Left forelimb (tissue), 1 donor: Measurements from ENCODE around the gene LRR1.
"Not testable (repeated sequence)": the region's sequence is repeated elsewhere in the genome, so short reads cannot be mapped to it uniquely, and the experiment has no call there.

Experiments used
- DNase-seq: peaks from one replicate; pipeline ENCODE4 v3.0.0-alpha.2; 2018; ENCODE audit warnings: low spot score

LRR1 gene

GRCh38 chr14:49623941-49624839, 25.4 kb downstream of the LRR1 start:
- no peak for DNase-seq

- peak; percentile 97 for DNase-seq
These were observed 35.2 kb downstream of the LRR1 start for GRCh38 chr14:49633640-49634546.

DNA sequence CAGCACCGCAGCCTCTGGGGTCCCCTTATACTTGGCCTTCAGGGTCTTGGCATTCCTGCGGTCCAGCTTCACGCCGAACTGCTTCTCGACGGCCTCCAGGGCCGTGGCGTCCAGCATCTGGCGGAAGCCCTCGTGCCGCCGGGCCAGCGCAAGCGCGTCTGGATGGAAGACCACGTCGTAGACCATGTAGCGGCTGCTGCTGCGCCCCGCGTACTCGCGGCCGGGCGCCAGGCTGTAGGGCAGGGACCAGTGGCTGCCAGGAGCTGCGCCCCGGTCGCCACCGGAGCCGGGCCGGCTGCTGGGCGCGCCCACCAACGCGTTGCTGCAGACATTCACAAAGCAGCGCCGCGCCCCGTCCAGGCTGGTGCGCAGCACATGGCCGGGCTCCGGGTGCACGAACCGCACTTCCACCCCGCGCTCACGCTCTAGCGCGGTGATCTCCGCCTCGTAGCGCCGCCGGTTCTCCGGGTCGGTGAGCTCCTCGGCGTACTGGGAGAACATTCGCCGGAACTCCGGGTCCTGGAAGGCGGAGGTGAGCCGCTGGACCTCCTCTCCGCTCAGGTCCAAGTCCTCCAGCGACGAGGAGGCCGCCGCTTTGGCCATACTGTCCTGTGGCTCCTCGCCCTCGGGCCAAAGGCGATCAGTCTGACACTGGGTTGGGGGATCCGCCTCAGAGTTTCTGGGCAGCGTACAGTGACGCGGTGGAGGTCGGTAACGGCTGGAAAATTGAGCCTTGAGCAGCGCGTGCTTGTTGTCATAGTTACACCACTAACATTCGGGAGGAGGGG, 36.0 kb downstream of the LRR1 start, which contains the start of gene DNAAF2:
TSS of gene DNAAF2 (minus strand) at position 698 of the 788 bp plus-strand sequence. CDS start at position 603, 95 bp downstream.
- DNase-seq = peak; percentile 81

- no peak for DNase-seq
These were observed 38.1 kb downstream of the LRR1 start for GRCh38 chr14:49636866-49637265.

GRCh38 chr14:49637534-49638078, 38.9 kb downstream of the LRR1 start:
- no peak for DNase-seq

DNA sequence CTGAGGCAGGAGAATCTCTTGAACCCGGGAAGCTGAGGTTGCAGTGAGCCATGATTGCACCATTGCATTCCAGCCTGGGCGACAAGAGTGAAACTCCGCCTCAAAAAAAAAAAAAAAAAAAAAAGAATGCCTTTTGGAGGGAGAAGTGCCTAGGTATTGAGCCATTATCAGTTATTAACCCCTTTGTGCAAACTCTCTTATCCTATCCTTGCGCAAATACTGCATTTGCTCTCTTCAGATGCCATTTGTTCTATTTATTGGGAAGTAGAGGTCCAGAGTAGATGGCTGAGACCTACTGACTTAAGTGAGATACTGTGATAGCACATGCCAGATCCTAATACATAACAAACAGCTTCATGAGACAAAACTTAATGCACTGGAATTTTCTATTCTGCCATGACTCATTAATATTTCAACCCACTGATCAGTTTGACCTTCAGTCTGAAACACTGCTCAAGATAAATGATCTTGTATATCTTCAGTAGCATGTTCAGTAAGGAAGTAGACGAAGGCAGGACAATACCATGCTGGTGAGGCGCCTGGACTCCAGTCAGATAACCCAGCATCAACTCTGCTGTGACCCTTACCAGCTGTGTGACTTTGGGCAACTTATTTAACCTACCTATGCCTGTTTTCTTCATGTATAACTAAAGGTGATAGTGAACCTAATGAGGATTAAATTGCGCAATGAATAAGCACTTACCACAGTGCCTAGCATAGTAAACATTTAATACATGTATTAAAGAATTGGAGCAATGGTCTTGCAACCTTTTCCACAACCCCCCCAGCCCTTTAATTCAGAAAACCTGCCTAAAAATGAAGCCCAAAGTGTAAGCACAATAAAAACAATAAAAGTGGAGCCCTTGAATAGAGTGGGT, 42.0 kb downstream of the LRR1 start:
- DNase-seq = no peak

DNA sequence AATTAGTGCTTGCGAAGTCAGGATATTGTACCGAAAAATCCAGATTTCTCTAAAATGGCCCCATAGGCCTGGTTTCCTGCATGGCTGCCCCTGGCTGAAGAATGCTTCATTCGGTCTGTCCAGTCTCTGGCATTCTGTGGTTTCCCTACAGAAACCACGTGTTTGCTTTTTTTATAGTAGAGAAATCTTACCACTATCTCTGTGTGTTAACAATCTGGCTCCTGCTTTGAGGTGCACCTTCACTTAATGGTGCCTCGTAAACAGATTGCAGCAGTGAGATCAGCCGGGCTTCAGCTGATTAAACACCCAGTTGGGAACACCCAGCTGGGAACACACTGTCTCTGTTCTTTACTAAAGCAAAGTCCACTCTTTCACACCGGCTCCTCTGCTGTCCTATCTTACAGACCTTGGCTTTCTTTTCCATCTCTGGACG, 43.0 kb downstream of the LRR1 start:
- no peak for DNase-seq

DNA sequence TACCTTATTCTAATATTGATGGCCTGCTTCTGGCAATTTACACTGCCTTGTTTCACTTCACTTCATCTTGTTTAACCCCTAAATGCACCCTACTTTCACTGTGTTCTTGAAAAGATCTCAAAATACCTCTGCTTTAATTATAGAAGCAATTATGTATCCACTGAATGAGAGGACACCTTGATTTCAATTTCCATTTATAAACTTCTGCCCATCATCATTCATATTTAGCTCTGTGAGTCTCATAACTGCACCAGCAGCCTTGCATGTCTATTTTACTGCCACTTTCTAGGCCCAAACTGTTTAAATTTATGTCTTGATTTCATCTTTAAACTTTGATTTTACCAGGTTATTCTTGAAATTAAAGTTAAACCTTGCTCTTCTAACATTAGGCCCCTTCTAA, 43.4 kb downstream of the LRR1 start:
- DNase-seq = no peak

GRCh38 chr14:49653508-49653907, 54.8 kb downstream of the LRR1 start:
- DNase-seq = no peak

DNA sequence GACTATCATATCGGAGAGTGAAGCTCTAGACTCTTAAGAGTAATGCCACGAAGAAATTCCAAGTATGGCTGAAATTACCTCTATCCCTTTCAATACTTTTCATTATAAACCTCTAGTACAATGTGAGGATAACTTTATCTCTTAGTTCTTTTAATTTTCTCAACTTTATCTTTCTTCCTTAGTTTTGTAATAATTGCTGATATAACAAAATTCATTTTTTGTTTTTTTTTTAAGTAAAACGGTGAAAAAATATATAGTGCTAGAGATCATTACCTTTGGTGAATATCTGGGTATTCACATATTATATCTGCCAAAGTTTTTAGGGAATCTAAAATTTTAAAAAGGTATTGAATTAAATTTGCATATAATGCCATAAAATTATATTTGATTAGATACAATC, 55.8 kb downstream of the LRR1 start:
- DNase-seq = no peak

DNA sequence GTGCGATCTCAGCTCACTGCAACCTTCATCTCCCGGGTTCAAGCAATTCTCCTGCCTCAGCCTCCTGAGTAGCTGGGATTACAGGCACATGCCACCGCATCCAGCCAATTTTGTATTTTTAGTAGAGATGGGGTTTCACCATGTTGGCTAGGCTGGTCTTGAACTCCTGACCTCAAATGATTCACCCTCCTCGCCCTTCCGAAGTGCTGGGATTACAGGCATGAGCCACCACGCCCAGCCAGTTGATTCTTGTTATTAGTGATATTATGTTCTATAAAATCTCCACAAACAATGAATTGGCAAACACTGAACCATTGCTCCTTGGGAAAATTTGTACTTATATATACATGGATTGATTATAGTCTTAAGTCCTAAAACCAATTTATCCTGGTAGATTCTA, 58.8 kb downstream of the LRR1 start:
- DNase-seq = not testable (repeated sequence)

DNA sequence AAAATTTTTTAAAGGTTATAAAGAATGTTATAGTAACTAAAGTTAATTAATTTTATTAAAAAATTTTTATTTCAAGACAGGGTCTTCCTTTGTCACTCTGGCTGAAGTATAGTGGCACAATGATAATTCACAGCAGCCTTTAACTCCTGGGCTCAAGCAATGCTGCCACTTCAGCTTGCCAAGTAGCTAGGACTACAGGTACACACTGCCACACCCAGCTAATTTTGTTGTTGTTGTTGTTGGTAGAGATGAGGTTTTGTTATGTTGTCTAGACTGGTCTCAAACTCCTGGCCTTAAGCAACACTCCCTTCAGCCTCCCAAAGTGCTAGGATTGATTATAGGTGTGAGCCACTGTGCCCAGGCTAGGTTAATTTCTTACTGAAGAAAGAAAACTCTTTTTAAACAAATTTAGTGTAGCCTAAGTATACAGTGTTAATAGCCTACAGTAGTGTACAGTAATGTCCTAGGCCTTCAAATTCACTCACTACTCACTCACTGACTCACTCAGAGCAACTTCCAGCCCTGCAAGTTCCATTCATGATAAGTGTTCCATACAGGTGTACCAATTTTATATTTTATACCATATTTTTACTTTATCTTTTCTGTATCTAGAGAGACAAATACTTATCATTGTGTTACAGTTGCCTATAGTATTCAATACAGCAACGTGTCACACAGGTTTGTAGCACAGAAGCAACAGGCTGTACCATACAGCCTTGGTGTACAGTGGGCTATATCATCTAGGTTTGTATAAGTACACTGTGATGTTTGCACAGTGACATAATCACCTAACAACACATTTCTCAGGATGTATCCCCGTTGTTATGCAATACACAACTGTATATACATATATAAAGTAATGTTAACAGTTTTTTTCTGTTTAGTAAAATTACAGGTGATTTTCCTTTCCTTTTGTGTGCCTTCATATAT, 61.1 kb downstream of the LRR1 start:
- DNase-seq = no peak
